GM12878 (cell line): ENCODE data around the gene SLC26A11.

Experiments
- BCL11A ChIP-seq: IDR thresholded peaks from 2 replicates; pipeline ENCODE4 v1.6.1; 2011; ENCODE audit warnings: low read depth, low read length
- CBX3 ChIP-seq: fragments of 200-600 bp; sonication (generic); IDR thresholded peaks from 2 replicates; pipeline ENCODE4 v1.6.1; 2016; ENCODE audit warnings: low read depth, borderline replicate concordance
- CEBPB ChIP-seq, 2 experiments: fragments of 150-350 bp in 1 of 2; IDR thresholded peaks; 2 replicates each; pipeline ENCODE4 v1.6.1; 2012 to 2014; ENCODE audit warnings: low read depth in 2 of 2, low read length in 2 of 2, borderline replicate concordance in 1 of 2, inconsistent platforms in 1 of 2
- CTCF ChIP-seq, 3 experiments: IDR thresholded peaks in 2 of 3; conservative IDR thresholded peaks in 1 of 3; 2 replicates each; pipeline ENCODE4 v1.5.1; 2011; ENCODE audit warnings: low read depth in 3 of 3, low read length in 3 of 3, mild to moderate bottlenecking in 3 of 3, control low read depth in 2 of 3, moderate library complexity in 2 of 3, inconsistent platforms in 1 of 3, mixed read lengths in 1 of 3; ENCODE audit not compliant: control insufficient read depth in 2 of 3, insufficient read depth in 1 of 3; ENCODE audit errors: extremely low read depth in 1 of 3
- EP300 ChIP-seq, 2 experiments: fragments of 150-350 bp in 1 of 2; IDR thresholded peaks; 2 replicates each; pipeline ENCODE4 v1.6.1; 2011 to 2012; ENCODE audit warnings: low read depth in 2 of 2, low read length in 2 of 2, borderline replicate concordance in 1 of 2, improper control_type of control experiment in 1 of 2, inconsistent platforms in 1 of 2; ENCODE audit not compliant: control insufficient read depth in 1 of 2
- IRF5 ChIP-seq: fragments of 450-650 bp; IDR thresholded peaks from 2 replicates; pipeline ENCODE4 v1.6.1; 2017; ENCODE audit warnings: borderline replicate concordance
- NFIC ChIP-seq: IDR thresholded peaks from 2 replicates; pipeline ENCODE4 v1.6.1; 2012; ENCODE audit warnings: low read depth, mild to moderate bottlenecking, inconsistent platforms, low read length, moderate library complexity
- NFYB ChIP-seq: IDR thresholded peaks from 2 replicates; pipeline ENCODE4 v1.6.1; 2011; ENCODE audit warnings: low read depth, mild to moderate bottlenecking, low read length, improper control_type of control experiment, moderate library complexity; ENCODE audit not compliant: insufficient read depth
- POLR2A ChIP-seq: IDR thresholded peaks from 2 replicates; pipeline ENCODE4 v1.6.1; 2011; ENCODE audit warnings: low read depth, mild to moderate bottlenecking, low read length
- POLR2AphosphoS2 ChIP-seq: IDR thresholded peaks from 2 replicates; pipeline ENCODE4 v1.6.1; 2011; ENCODE audit warnings: low read depth, mild to moderate bottlenecking, low read length, improper control_type of control experiment, moderate library complexity
- POLR2AphosphoS5 ChIP-seq: IDR thresholded peaks from 2 replicates; pipeline ENCODE4 v1.6.1; 2011; ENCODE audit warnings: mild to moderate bottlenecking, low read length, inconsistent platforms
- SRF ChIP-seq, 2 experiments: IDR thresholded peaks; 2 replicates each; pipeline ENCODE4 v1.6.1; 2011; ENCODE audit warnings: low read depth in 2 of 2, low read length in 2 of 2, mild to moderate bottlenecking in 1 of 2, moderate library complexity in 1 of 2
- ZSCAN29 ChIP-seq: fragments of 450-650 bp; IDR thresholded peaks from 2 replicates; pipeline ENCODE4 v1.6.1; 2017; ENCODE audit warnings: mild to moderate bottlenecking, moderate library complexity

- TF ChIP-seq EP300 (IDR thresholded peaks at IDR 0.05; ENCODE audit: borderline replicate concordance in 1 of 2, control insufficient read depth in 1 of 2, low read depth in 2 of 2, low read length in 2 of 2) (no peak), CEBPB (IDR thresholded peaks at IDR 0.05; ENCODE audit: borderline replicate concordance in 1 of 2, low read depth in 2 of 2, low read length in 2 of 2) (no peak), CTCF (IDR thresholded peaks at IDR 0.05 in 2 of 3, conservative IDR thresholded peaks at IDR 0.05 in 1 of 3; ENCODE audit: control insufficient read depth in 2 of 3, extremely low read depth in 1 of 3, insufficient read depth in 1 of 3, low read depth in 3 of 3, low read length in 3 of 3) (no peak), IRF5 (no peak), NFYB (no peak), POLR2A (peak; percentile 83), NFIC (0 out of 2 replicates have a peak, but pooled peaks have one; percentile 36), ZSCAN29 (no peak), CBX3 (no peak), BCL11A (no peak), POLR2AphosphoS2 (no peak), SRF (IDR thresholded peaks at IDR 0.05; ENCODE audit: low read depth in 2 of 2, low read length in 2 of 2) (no peak), POLR2AphosphoS5 (no peak; the same call in 1 of the 2 replicates)
Measured at GRCh38 chr17:80290156-80290555, 69.9 kb downstream of the SLC26A11 start.
